HepG2 (cell line): ENCODE results near the gene ZBTB46.

Experiments used
- MYC ChIP-seq: sonication (generic); formaldehyde crosslinking; IDR thresholded peaks from 2 replicates; pipeline ENCODE4 v1.9.0; 2021; ENCODE audit warnings: missing genetic modification reagents, borderline replicate concordance
- NR2C2 ChIP-seq: sonication (generic); formaldehyde crosslinking; IDR thresholded peaks from 2 replicates; pipeline ENCODE4 v1.4.0; 2020; ENCODE audit warnings: missing genetic modification reagents, mild to moderate bottlenecking, moderate library complexity, borderline replicate concordance
- REST ChIP-seq, 2 experiments: IDR thresholded peaks; 2 replicates each; pipeline ENCODE4 v1.6.1; 2011 to 2012; ENCODE audit warnings: low read length in 2 of 2, borderline replicate concordance in 1 of 2, low read depth in 1 of 2, mild to moderate bottlenecking in 1 of 2, moderate library complexity in 1 of 2
- TOPORS ChIP-seq: sonication (generic); formaldehyde crosslinking; IDR thresholded peaks from 2 replicates; pipeline ENCODE4 v1.8.0; 2023; ENCODE audit warnings: mild to moderate bottlenecking, missing genetic modification reagents
- TF ChIP-seq, protein P1 (sequence below): sonication (generic); formaldehyde crosslinking; IDR thresholded peaks from 2 replicates; pipeline ENCODE4 v1.5.0; 2020; ENCODE audit warnings: mild to moderate bottlenecking, missing genetic modification reagents, moderate library complexity

GRCh38 chr20:63858393-63859165, 27.5 kb upstream of the ZBTB46 start:
- 0 out of 4 replicates have a peak, but pooled peaks of 1 of the 2 experiments have one; percentile 18 for TF ChIP-seq REST (IDR thresholded peaks at IDR 0.05; ENCODE audit: borderline replicate concordance in 1 of 2, low read depth in 1 of 2, low read length in 2 of 2)
- peak; percentile 75; the same call in 1 of the 2 replicates for TF ChIP-seq MYC (CRISPR knock-in tag)
- TF ChIP-seq TOPORS (CRISPR knock-in tag) = peak; percentile 85
- peak; percentile 87 for TF ChIP-seq NR2C2 (CRISPR knock-in tag)
- TF ChIP-seq, protein P1, sequence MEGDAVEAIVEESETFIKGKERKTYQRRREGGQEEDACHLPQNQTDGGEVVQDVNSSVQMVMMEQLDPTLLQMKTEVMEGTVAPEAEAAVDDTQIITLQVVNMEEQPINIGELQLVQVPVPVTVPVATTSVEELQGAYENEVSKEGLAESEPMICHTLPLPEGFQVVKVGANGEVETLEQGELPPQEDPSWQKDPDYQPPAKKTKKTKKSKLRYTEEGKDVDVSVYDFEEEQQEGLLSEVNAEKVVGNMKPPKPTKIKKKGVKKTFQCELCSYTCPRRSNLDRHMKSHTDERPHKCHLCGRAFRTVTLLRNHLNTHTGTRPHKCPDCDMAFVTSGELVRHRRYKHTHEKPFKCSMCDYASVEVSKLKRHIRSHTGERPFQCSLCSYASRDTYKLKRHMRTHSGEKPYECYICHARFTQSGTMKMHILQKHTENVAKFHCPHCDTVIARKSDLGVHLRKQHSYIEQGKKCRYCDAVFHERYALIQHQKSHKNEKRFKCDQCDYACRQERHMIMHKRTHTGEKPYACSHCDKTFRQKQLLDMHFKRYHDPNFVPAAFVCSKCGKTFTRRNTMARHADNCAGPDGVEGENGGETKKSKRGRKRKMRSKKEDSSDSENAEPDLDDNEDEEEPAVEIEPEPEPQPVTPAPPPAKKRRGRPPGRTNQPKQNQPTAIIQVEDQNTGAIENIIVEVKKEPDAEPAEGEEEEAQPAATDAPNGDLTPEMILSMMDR (CRISPR knock-in tag) = peak; percentile 73
